GM13977 (cell line): ENCODE measurements around the gene ZBTB8OS.
"Not testable (repeated sequence)": the region's sequence is repeated elsewhere in the genome, so short reads cannot be mapped to it uniquely, and the experiment has no call there.

Experiments
- DNase-seq: peaks from one replicate; pipeline ENCODE4 v3.0.0; 2012; ENCODE audit warnings: low spot score
- CTCF ChIP-seq: IDR thresholded peaks from 2 replicates; pipeline ENCODE4 v1.5.1; 2012; ENCODE audit warnings: mild to moderate bottlenecking, control low read depth; ENCODE audit not compliant: insufficient read depth; ENCODE audit errors: extremely low read depth, missing control alignments
- in situ Hi-C: fragments of 300-500 bp; cut with MboI; formaldehyde crosslinking; loops from one replicate; pipeline ENCODE4 v1.12.0; 2022; ENCODE audit warnings: low sequenced_read_pairs, low pct_unique_long_range_greater_than_20kb, mixed read lengths, inconsistent platforms; ENCODE audit not compliant: unreplicated experiment

Gene ZBTB8OS

DNA sequence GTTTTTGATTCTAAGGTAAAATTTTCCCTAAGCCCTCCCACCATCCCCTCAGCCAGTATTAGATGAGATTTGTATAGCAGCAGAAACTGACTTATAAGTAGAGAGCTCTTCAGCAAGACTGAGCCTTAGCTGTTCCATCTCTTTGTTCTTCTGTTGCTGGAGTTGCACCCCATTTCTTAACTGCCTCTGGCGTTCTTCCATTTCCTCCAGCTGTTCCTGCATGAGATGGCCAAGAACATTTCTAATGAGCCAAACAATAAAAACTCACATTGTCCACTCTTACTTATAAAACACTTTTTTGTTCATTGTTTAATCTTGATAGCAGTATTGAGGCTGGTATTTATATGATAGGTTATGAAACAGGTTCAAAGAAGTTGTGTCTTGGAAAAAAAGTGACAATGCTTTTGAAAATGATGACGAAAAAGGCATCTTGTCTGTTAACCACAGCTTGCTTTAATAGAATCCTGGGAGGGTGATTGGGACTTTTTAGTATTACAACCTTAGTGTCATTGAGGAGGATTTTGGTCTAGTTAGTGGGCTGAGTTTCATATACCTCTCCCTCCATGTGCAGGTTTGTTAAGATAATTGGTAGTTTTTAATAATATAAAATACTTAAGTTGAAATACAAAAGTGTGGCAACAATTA, 33.9 kb upstream of the ZBTB8OS start:
- DNase-seq: no peak
- no peak for TF ChIP-seq CTCF
- in situ Hi-C loops: no loop called here

DNA sequence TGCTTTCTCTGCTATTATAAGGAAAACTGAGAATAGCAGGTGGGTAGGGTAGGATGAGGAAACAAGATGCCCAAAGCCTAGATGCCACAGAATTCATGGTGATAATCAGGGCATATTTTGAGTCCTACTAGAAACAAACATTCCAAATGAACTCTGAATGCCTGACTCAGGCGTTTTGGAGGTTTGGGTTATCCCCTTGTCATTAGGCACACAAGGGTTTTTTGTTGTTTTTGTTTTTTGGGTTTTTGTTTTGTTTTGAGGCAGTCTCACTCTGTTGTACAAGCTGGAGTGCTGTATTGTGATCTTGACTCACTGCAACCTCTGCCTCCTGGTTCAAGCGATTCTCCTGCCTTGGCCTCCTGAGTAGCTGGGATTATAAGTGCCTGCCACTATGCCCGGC, 33.0 kb upstream of the ZBTB8OS start:
- in situ Hi-C loops: no loop called here
- no peak for DNase-seq
- TF ChIP-seq CTCF: no peak

DNA sequence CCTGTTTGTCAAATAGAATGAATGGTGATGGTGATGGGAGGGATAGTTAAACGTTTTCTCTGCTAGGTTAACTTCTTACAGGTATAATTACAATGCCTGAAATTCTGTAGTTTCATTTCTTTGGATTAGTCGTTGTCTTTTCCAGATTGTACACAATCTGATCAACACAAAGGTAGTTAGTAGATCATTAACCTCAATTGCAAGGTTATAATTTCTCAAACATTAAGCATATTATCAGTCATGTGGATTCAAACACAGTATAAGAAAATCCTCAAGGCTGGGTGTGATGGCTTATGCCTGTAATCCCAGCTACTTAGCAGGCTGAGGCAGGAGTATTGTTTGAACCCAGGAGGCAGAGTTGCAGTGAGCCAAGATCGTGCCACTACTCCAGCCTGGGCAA, 31.6 kb upstream of the ZBTB8OS start:
- in situ Hi-C loops: no loop called here
- TF ChIP-seq CTCF: no peak
- DNase-seq: no peak

- no peak for DNase-seq
- no peak for TF ChIP-seq CTCF
- in situ Hi-C loops: no loop called here
Measured at GRCh38 chr1:32681509-32681908, 31.2 kb upstream of the ZBTB8OS start.

GRCh38 chr1:32680642-32681041, 30.3 kb upstream of the ZBTB8OS start:
- in situ Hi-C loops: no loop called here
- TF ChIP-seq CTCF: no peak
- no peak for DNase-seq

GRCh38 chr1:32679993-32680392, 29.6 kb upstream of the ZBTB8OS start:
- DNase-seq, in situ Hi-C loops: not testable (repeated sequence)

DNA sequence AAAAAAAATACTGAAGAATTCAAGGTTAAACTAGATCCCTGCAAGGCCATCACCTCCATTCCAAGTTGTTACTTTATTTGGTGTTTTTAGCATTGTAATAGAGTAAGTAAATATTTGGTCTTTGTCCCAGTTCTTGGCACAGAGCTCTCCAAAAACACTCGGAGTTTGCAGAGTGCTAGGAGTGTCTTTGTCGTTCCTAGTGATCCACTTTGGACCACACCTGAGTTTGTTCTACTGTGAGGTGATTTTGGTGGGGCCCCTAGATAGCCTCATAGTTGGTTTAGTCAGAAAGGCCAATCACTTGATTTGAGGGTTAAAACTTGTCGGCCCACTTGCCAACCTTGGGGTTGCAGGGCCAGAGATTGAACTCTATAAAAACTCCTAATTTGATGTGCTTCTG, 26.6 kb upstream of the ZBTB8OS start:
- TF ChIP-seq CTCF: no peak
- in situ Hi-C loops: no loop called here
- no peak for DNase-seq

- in situ Hi-C loops, DNase-seq: not testable (repeated sequence)
Measured at GRCh38 chr1:32668716-32669115, 18.4 kb upstream of the ZBTB8OS start.
